ENCODE data around the gene ENOX1.

GRCh38 chr13:43544631-43545030 lies 242.1 kb downstream of the ENOX1 start:
- no peak for TF ChIP-seq ZNF384 (IDR thresholded peaks at IDR 0.05)
- TF ChIP-seq ELF4 (IDR thresholded peaks at IDR 0.05), result no peak
- TF ChIP-seq FOXA1 (IDR thresholded peaks at IDR 0.05), result no peak
- TF ChIP-seq FOXK2 (IDR thresholded peaks at IDR 0.05), result no peak
- no peak for TF ChIP-seq LEF1 (IDR thresholded peaks at IDR 0.05; ENCODE audit: borderline replicate concordance)
- TF ChIP-seq NFRKB (IDR thresholded peaks at IDR 0.05), result no peak
- TF ChIP-seq SP1 (IDR thresholded peaks at IDR 0.05), result no peak
- TF ChIP-seq BHLHE40 (IDR thresholded peaks at IDR 0.05; ENCODE audit: borderline replicate concordance), result no peak
- TF ChIP-seq FOXM1 (IDR thresholded peaks at IDR 0.05; ENCODE audit: borderline replicate concordance), result no peak
- TF ChIP-seq, protein P1, sequence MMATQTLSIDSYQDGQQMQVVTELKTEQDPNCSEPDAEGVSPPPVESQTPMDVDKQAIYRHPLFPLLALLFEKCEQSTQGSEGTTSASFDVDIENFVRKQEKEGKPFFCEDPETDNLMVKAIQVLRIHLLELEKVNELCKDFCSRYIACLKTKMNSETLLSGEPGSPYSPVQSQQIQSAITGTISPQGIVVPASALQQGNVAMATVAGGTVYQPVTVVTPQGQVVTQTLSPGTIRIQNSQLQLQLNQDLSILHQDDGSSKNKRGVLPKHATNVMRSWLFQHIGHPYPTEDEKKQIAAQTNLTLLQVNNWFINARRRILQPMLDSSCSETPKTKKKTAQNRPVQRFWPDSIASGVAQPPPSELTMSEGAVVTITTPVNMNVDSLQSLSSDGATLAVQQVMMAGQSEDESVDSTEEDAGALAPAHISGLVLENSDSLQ (IDR thresholded peaks at IDR 0.05), result no peak
